ENCODE results near the gene MRPS30. TPM values are rescaled to one million over a fixed set of nuclear protein-coding genes. Genes with fewer than 3 reads are reported as not detected.

The MRPS30 gene
- total and polyA plus RNA-seq, 8 donors, result 36.3 to 64.7 (median 56.9) TPM

GRCh38 chr5:44833249-44833648 lies 24.5 kb downstream of the MRPS30 start:
- H3K27me3 ChIP-seq, result no peaks in the 10 kb centered on the region
- no peak for TF ChIP-seq CTCF (IDR thresholded peaks at IDR 0.05)
- H3K36me3 ChIP-seq, result no peaks in the 10 kb centered on the region
- DNase-seq (no peak), ATAC-seq (no peak)
- H3K4me1 ChIP-seq, result no peaks in the 10 kb centered on the region
- H3K4me3 ChIP-seq, result no peak overlapping the region
- intact Hi-C loops (cut with DNase I), result no loop called here
- no peak overlapping the region for H3K27ac ChIP-seq
- no peaks in the 10 kb centered on the region for H3K9me3 ChIP-seq

GRCh38 chr5:44835693-44836092 lies 26.9 kb downstream of the MRPS30 start:
- H3K36me3 ChIP-seq, result no peaks in the 10 kb centered on the region
- no peaks in the 10 kb centered on the region for H3K27me3 ChIP-seq
- ATAC-seq (no peak), DNase-seq (no peak)
- no peak for TF ChIP-seq CTCF (IDR thresholded peaks at IDR 0.05)
- no peaks in the 10 kb centered on the region for H3K4me1 ChIP-seq
- intact Hi-C loops (cut with DNase I), result no loop called here
- H3K4me3 ChIP-seq, result no peak overlapping the region
- H3K9me3 ChIP-seq, result peaks cover 0 to 8% of the 10 kb centered on the region in 2 donors
- H3K27ac ChIP-seq, result no peak overlapping the region

DNA sequence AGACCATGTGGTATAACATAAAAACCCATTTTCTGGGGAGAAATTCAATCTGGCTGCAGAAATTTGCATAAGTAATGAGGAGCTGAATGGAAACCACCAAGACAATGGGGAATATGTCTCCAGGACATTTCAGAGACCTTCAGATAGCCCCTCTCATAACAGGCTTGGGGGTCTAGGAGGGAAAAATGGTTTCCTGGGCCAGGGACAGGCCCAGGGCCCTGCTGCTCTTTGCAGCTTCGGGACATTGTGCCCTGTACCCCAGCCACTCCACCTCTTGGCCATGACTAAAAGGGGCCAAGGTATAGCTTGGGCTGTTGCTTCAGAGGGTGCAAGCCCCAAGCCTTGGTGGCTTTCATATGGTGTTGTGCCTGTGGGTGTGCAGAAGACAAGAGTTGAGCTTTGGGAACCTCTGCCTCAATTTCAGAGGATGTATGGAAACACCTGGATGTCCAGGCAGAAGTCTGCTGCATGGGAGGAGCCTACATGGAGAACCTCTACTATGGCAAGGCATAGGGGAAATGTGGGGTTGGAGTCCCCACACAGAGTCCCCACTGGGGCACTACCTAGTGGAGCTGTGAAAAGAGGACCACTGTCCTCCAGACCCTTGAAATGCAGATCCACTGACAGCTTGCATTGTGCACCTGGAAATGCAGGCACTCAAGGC lies 30.4 kb downstream of the MRPS30 start:
- H3K36me3 ChIP-seq, result no peaks in the 10 kb centered on the region
- no peak for TF ChIP-seq CTCF (IDR thresholded peaks at IDR 0.05)
- H3K9me3 ChIP-seq, result peaks cover 0 to 8% of the 10 kb centered on the region in 2 donors
- H3K27me3 ChIP-seq, result no peaks in the 10 kb centered on the region
- no peak for DNase-seq
- H3K4me3 ChIP-seq, result no peak overlapping the region
- ATAC-seq, result no peak
- H3K4me1 ChIP-seq, result no peaks in the 10 kb centered on the region
- no peak overlapping the region for H3K27ac ChIP-seq
- intact Hi-C loops (cut with DNase I), result no loop called here

DNA sequence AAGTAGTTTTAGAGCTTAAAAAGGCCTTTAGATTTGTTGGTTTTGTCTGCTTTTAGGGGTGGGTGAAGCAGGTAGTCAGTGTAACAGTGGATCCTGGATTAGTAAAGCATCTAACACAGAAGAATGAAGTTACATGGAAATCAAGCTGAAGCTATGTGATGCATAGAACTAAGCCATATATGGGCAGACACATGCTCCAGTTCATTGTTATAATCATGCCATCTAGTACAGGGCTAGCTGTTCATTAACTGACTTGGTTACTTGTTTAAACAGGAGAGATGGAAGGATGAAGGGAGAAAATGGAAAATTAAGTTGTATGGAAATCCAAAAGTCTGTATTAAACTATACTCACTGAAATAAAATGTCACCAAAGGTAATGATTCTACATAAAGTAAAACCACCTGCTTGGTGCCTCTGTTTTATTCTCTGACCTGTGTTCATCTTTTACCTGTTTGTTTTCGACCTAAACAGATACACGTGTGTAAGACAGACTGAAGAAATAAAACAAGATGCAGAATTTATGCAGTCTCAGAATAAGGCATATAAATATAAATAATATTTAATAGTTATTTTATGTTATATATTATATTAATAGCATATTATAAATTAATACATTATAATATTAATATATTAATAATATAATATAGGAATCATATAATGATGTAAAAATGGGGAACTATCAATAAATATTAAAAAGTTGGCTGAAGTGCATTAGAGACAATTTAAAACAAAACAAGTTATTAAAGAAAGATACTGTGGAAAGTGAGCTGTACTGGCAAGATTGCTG lies 33.9 kb downstream of the MRPS30 start:
- Histone ChIP-seq H3K27ac (no peak overlapping the region), H3K27me3 (no peaks in the 10 kb centered on the region), H3K4me1 (no peaks in the 10 kb centered on the region), H3K36me3 (no peaks in the 10 kb centered on the region), H3K9me3 (peaks cover 0 to 8% of the 10 kb centered on the region in 2 donors), H3K4me3 (no peak overlapping the region)
- intact Hi-C loops (cut with DNase I), result no loop called here
- TF ChIP-seq CTCF (IDR thresholded peaks at IDR 0.05), result no peak
- DNase-seq, result no peak
- ATAC-seq, result no peak

DNA sequence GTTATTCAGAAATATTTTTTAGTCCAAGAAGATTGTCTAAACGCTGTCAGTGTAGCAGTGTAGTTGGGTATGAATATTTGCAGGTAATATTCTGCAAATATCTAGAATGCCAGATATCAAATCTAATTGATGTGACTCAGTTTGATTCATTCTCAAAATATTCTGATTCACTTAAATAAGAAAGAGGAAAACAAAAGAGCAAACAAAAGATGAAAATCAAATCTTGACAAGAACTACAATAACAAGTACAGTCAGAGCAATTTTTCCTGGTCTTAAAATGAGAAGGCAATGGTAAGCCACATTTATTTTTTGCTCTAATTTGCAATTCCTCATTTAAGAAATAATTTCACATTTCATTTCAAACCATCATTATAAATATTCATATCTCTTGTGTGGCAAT lies 36.0 kb downstream of the MRPS30 start:
- no peak for ATAC-seq
- no peak for TF ChIP-seq CTCF (IDR thresholded peaks at IDR 0.05)
- no peak overlapping the region for H3K27ac ChIP-seq
- peaks cover 0 to under 1% of the 10 kb centered on the region in 2 donors for H3K9me3 ChIP-seq
- H3K4me3 ChIP-seq, result no peak overlapping the region
- no peaks in the 10 kb centered on the region for H3K27me3 ChIP-seq
- intact Hi-C loops (cut with DNase I), result no loop called here
- DNase-seq, result no peak
- H3K36me3 ChIP-seq, result no peaks in the 10 kb centered on the region
- H3K4me1 ChIP-seq, result no peaks in the 10 kb centered on the region
